ENCODE data around the gene LACRT. TPM values are rescaled to one million over a fixed set of nuclear protein-coding genes. Genes with fewer than 3 reads are reported as not detected.

LACRT gene
- polyA plus RNA-seq, 1 donor (not counting 4 experiments of a cell fraction or from before 2014, with no cell fraction given) = not detected

DNA sequence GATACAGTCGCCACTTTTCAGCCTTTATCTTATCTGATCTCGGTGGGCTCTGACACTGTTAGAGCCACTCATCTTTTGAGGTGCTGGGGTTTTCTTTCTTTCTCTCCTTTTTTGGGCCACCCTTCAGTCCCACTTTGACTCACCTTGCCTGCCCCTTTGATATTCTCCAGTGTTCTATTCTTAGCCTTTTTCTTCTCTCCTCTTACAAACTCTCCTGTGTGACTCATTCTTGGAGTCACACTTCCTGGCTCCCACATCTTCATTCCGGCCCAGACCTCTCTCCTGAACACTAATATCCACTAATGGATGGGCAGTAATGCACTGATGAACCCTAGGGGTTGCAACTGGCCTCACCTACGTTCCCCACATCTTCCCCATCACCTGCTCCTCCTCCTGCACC, 15.7 kb upstream of the LACRT start:
- Histone ChIP-seq H3K27ac (ENCODE audit: control insufficient read depth, insufficient read depth, low read length) (no peak overlapping the region), H3K9me1 (ENCODE audit: control insufficient read depth, extremely low read depth, insufficient read depth, low read length) (no peaks in the 10 kb centered on the region), H3K9me3 (ENCODE audit: control insufficient read depth, low read depth, low read length) (no peaks in the 10 kb centered on the region), H3K4me3 (ENCODE audit: control insufficient read depth in 2 of 3, extremely low read depth in 1 of 3, insufficient read depth in 2 of 3, low read depth in 1 of 3, low read length in 3 of 3) (no peak overlapping the region), H3K36me3 (ENCODE audit: control insufficient read depth in 2 of 2, extremely low read depth in 1 of 2, insufficient read depth in 2 of 2, low read length in 2 of 2) (no peaks in the 10 kb centered on the region), H3K79me2 (ENCODE audit: control insufficient read depth, insufficient read depth, low read length) (no peaks in the 10 kb centered on the region), H4K20me1 (ENCODE audit: control insufficient read depth, extremely low read depth, insufficient read depth, low read length) (no peaks in the 10 kb centered on the region), H3K4me1 (ENCODE audit: control insufficient read depth, extremely low read depth, insufficient read depth, low read length) (no peaks in the 10 kb centered on the region), H2AFZ (ENCODE audit: control insufficient read depth, low read length) (no peak overlapping the region), H3K27me3 (ENCODE audit: control insufficient read depth, extremely low read depth, insufficient read depth, low read length) (peaks cover 7% of the 10 kb centered on the region), H3K9ac (ENCODE audit: control insufficient read depth, extremely low read depth, insufficient read depth, low read length) (no peak overlapping the region), H3K4me2 (ENCODE audit: control insufficient read depth, extremely low read depth, insufficient read depth, low read depth, low read length) (no peak overlapping the region)
- dilution Hi-C loops (cut with MboI; ENCODE audit: extremely low pct_ligation_motif_present, low sequenced_read_pairs) = no loop called here
- DNase-seq (ENCODE audit: low read depth, low spot score) = no peak
- no peak for TF ChIP-seq EZH2 (IDR thresholded peaks at IDR 0.05; ENCODE audit: low read length)
- TF ChIP-seq, protein P1, sequence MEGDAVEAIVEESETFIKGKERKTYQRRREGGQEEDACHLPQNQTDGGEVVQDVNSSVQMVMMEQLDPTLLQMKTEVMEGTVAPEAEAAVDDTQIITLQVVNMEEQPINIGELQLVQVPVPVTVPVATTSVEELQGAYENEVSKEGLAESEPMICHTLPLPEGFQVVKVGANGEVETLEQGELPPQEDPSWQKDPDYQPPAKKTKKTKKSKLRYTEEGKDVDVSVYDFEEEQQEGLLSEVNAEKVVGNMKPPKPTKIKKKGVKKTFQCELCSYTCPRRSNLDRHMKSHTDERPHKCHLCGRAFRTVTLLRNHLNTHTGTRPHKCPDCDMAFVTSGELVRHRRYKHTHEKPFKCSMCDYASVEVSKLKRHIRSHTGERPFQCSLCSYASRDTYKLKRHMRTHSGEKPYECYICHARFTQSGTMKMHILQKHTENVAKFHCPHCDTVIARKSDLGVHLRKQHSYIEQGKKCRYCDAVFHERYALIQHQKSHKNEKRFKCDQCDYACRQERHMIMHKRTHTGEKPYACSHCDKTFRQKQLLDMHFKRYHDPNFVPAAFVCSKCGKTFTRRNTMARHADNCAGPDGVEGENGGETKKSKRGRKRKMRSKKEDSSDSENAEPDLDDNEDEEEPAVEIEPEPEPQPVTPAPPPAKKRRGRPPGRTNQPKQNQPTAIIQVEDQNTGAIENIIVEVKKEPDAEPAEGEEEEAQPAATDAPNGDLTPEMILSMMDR (optimal IDR thresholded peaks at IDR 0.05 in 1 of 3, IDR thresholded peaks at IDR 0.05 in 1 of 3, conservative IDR thresholded peaks at IDR 0.05 in 1 of 3; ENCODE audit: extremely low read depth in 1 of 3, insufficient read depth in 2 of 3, low read length in 3 of 3) = no peak
- FAIRE-seq = no peak

DNA sequence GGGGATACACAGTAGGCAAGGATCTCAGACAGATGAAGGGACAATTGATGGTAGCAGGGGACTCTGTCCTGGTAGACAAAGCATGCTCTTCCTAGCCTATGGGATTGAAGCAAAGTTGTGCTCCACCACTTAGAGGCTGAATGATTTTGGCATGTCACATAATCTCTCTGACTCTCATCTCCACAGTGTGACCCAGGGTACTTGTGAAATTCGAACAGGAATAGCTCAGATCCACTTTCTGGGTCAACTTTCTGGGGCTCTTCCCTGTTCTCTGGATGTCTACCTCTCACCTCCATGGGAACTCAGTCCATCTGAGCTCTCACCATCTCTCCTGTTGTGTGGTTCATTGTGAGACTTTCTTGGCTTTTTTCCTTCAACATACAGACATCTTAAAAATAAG, 15.1 kb upstream of the LACRT start:
- no peak for FAIRE-seq
- Histone ChIP-seq H3K27ac (ENCODE audit: control insufficient read depth, insufficient read depth, low read length) (no peak overlapping the region), H2AFZ (ENCODE audit: control insufficient read depth, low read length) (no peak overlapping the region), H3K9me3 (ENCODE audit: control insufficient read depth, low read depth, low read length) (no peaks in the 10 kb centered on the region), H3K4me1 (ENCODE audit: control insufficient read depth, extremely low read depth, insufficient read depth, low read length) (no peaks in the 10 kb centered on the region), H3K79me2 (ENCODE audit: control insufficient read depth, insufficient read depth, low read length) (no peaks in the 10 kb centered on the region), H3K4me3 (ENCODE audit: control insufficient read depth in 2 of 3, extremely low read depth in 1 of 3, insufficient read depth in 2 of 3, low read depth in 1 of 3, low read length in 3 of 3) (no peak overlapping the region), H3K4me2 (ENCODE audit: control insufficient read depth, extremely low read depth, insufficient read depth, low read depth, low read length) (no peak overlapping the region), H3K36me3 (ENCODE audit: control insufficient read depth in 2 of 2, extremely low read depth in 1 of 2, insufficient read depth in 2 of 2, low read length in 2 of 2) (no peaks in the 10 kb centered on the region), H3K27me3 (ENCODE audit: control insufficient read depth, extremely low read depth, insufficient read depth, low read length) (peaks cover 9% of the 10 kb centered on the region), H3K9ac (ENCODE audit: control insufficient read depth, extremely low read depth, insufficient read depth, low read length) (no peak overlapping the region), H4K20me1 (ENCODE audit: control insufficient read depth, extremely low read depth, insufficient read depth, low read length) (no peaks in the 10 kb centered on the region), H3K9me1 (ENCODE audit: control insufficient read depth, extremely low read depth, insufficient read depth, low read length) (no peaks in the 10 kb centered on the region)
- DNase-seq (ENCODE audit: low read depth, low spot score) = no peak
- dilution Hi-C loops (cut with MboI; ENCODE audit: extremely low pct_ligation_motif_present, low sequenced_read_pairs) = no loop called here
- TF ChIP-seq, protein P1 (optimal IDR thresholded peaks at IDR 0.05 in 1 of 3, IDR thresholded peaks at IDR 0.05 in 1 of 3, conservative IDR thresholded peaks at IDR 0.05 in 1 of 3; ENCODE audit: extremely low read depth in 1 of 3, insufficient read depth in 2 of 3, low read length in 3 of 3) = no peak
- TF ChIP-seq EZH2 (IDR thresholded peaks at IDR 0.05; ENCODE audit: low read length) = no peak

Data from keratinocyte (primary cell).